ENCODE results near the gene BNC2. TPM values are rescaled to one million over a fixed set of nuclear protein-coding genes. Genes with fewer than 3 reads are reported as not detected.

The BNC2 gene
- total and polyA plus RNA-seq, 7 donors = 0.23 to 205 (median 117) TPM

DNA sequence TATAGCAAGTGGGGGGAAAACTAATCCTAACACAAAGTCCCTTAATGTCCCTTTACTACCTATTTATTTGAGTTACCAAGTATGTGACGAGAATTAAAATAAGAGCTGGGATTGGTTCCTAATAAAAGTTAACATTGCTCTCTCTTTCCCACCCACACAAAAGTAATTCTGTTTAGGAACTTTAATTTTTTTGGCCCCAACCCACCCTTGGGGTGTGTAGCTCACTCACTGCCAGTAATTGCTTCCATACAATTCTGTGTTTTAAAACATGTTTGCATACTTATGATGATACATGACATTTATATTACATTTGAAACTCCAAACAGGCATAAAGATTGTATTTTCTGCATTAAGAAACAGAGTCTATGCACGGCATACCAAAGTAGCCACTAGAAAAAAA, 106.5 kb downstream of the BNC2 start:
- Histone ChIP-seq H3K27ac (no peak overlapping the region), H3K9me3 (no peaks in the 10 kb centered on the region), H3K4me1 (peaks cover 0 to 12% (median 3%) of the 10 kb centered on the region in 4 donors), H3K4me3 (no peak overlapping the region), H3K27me3 (no peaks in the 10 kb centered on the region), H3K36me3 (no peaks in the 10 kb centered on the region)
- no peak for DNase-seq
- WGBS, 2 donors = 86 to 89% methylated on average over 2 of the region's 2 CpGs
- intact Hi-C loops (cut with DNase I) = no loop called here
- TF ChIP-seq, protein P1, sequence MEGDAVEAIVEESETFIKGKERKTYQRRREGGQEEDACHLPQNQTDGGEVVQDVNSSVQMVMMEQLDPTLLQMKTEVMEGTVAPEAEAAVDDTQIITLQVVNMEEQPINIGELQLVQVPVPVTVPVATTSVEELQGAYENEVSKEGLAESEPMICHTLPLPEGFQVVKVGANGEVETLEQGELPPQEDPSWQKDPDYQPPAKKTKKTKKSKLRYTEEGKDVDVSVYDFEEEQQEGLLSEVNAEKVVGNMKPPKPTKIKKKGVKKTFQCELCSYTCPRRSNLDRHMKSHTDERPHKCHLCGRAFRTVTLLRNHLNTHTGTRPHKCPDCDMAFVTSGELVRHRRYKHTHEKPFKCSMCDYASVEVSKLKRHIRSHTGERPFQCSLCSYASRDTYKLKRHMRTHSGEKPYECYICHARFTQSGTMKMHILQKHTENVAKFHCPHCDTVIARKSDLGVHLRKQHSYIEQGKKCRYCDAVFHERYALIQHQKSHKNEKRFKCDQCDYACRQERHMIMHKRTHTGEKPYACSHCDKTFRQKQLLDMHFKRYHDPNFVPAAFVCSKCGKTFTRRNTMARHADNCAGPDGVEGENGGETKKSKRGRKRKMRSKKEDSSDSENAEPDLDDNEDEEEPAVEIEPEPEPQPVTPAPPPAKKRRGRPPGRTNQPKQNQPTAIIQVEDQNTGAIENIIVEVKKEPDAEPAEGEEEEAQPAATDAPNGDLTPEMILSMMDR (IDR thresholded peaks at IDR 0.05) = no peak
- TF ChIP-seq EP300 (IDR thresholded peaks at IDR 0.05) = no peak
- no peak for TF ChIP-seq POLR2AphosphoS5 (IDR thresholded peaks at IDR 0.05)
- no peak for TF ChIP-seq POLR2A (IDR thresholded peaks at IDR 0.05)

DNA sequence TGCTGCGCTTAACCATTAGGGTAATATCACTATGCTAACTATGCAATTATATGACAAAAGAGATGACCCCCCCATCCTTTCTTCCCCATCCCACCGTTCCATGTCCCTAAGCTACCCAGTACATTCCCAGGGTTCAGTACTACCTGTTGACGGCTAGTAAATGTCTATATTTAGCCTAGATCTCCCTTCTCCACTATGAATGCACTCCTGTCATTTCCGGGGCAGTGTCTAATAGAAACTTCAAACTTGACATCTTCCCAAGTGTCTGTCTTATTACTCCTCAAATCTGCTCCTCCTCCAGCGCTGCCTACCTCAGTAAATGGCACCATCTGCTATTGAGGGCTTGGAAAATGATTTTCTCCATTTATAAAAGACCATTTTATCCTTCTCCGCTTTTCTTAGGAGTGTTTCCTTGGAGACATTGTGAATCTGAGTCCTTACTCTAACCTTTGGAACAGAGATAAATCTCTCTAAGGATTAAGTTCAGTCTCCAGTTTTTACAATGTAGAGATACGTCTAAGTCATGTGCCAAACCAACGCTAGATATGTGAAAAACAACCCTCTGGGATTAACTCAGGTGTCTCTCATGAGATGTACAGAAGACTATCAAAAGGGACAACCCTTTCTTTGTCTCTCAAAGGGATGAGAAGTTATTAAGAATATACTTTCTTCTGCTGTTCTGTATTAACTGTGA, 114.9 kb downstream of the BNC2 start:
- Histone ChIP-seq H3K27me3 (no peaks in the 10 kb centered on the region), H3K4me1 (peaks cover 0 to 25% (median 12%) of the 10 kb centered on the region in 4 donors), H3K27ac (no peak overlapping the region), H3K9me3 (no peaks in the 10 kb centered on the region), H3K4me3 (no peak overlapping the region), H3K36me3 (no peaks in the 10 kb centered on the region)
- TF ChIP-seq EP300 (IDR thresholded peaks at IDR 0.05) (no peak), POLR2AphosphoS5 (IDR thresholded peaks at IDR 0.05) (no peak), POLR2A (IDR thresholded peaks at IDR 0.05) (no peak)
- TF ChIP-seq, protein P1 (IDR thresholded peaks at IDR 0.05) = no peak
- WGBS, 2 donors = 86 to 87% methylated on average over 8 of the region's 8 CpGs
- DNase-seq = no peak
- intact Hi-C loops (cut with DNase I) = no loop called here

DNA sequence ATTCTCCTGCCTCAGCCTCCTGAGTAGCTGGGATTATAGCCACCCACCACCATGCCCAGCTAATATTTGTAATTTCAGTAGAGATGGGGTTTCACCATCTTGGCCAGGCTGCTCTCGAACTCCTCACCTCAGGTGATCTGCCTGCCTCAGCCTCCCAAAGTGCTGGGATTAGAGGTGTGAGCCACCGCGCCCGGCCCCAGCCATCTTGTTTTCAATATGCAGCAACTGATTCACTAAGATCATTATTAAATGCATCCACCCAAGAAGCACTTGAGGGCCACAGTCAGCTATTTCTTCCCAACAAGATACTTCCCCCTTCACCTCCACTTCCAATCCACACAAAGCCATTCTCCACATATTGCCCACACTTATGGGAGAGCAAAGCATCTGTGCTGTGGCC, 115.8 kb downstream of the BNC2 start:
- WGBS, 2 donors = 92 to 96% methylated on average over 4 of the region's 4 CpGs
- no peak overlapping the region for H3K27ac ChIP-seq
- no peaks in the 10 kb centered on the region for H3K9me3 ChIP-seq
- intact Hi-C loops (cut with DNase I) = no loop called here
- no peak for DNase-seq
- H3K4me1 ChIP-seq = peaks cover 0 to 25% (median 12%) of the 10 kb centered on the region in 4 donors
- H3K36me3 ChIP-seq = no peaks in the 10 kb centered on the region
- no peak for TF ChIP-seq POLR2A (IDR thresholded peaks at IDR 0.05)
- H3K27me3 ChIP-seq = no peaks in the 10 kb centered on the region
- H3K4me3 ChIP-seq = no peak overlapping the region

DNA sequence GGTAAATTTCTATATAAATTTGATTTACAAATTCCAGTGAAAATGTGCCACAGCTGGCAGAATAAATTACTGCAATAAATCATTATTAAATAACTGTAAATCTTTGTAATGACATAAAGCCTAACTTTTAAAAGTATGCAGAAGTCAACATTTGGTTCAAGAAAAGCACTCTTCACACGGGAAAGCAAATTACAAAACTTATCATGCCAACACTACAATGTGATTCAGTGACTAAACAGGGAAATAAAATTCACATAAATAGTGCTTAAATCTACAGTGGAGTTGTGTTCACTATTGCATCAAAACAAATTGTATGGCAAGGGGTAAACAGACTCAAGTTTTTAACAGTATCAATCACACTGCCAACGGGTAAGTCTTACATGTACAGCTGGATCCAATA, 117.2 kb downstream of the BNC2 start:
- TF ChIP-seq POLR2A (IDR thresholded peaks at IDR 0.05) = no peak
- TF ChIP-seq, protein P1 (IDR thresholded peaks at IDR 0.05) = no peak
- no peak for TF ChIP-seq EP300 (IDR thresholded peaks at IDR 0.05)
- TF ChIP-seq POLR2AphosphoS5 (IDR thresholded peaks at IDR 0.05) = no peak
- peaks cover 0 to 25% (median 12%) of the 10 kb centered on the region in 4 donors for H3K4me1 ChIP-seq
- H3K27me3 ChIP-seq = no peaks in the 10 kb centered on the region
- 51 to 66% methylated on average over 2 of the region's 2 CpGs for WGBS, 2 donors
- intact Hi-C loops (cut with DNase I) = no loop called here
- no peak for DNase-seq
- no peak overlapping the region for H3K27ac ChIP-seq
- no peak overlapping the region for H3K4me3 ChIP-seq
- no peaks in the 10 kb centered on the region for H3K9me3 ChIP-seq
- no peaks in the 10 kb centered on the region for H3K36me3 ChIP-seq

DNA sequence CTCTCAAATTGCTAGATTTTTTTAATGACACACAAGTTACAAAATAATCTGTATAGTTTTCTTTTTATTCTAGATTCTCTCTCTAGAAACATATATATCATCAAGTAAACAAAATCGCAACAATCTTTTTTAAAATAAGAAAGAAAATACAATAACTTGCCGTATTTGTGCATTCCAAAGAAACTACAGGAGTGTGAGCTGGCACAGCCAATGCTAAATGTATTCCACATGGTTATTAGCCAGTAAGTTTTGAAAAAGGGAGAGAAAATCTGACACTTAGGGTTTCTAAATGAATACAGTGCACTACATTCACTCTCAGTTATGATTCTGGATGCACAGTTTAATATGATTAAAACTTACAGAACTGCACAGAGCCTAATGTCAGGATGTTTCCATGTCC, 117.9 kb downstream of the BNC2 start:
- no peaks in the 10 kb centered on the region for H3K9me3 ChIP-seq
- H3K36me3 ChIP-seq = no peaks in the 10 kb centered on the region
- intact Hi-C loops (cut with DNase I) = no loop called here
- H3K27me3 ChIP-seq = no peaks in the 10 kb centered on the region
- no peak for DNase-seq
- TF ChIP-seq, protein P1 (IDR thresholded peaks at IDR 0.05) = no peak
- TF ChIP-seq POLR2A (IDR thresholded peaks at IDR 0.05) (no peak), POLR2AphosphoS5 (IDR thresholded peaks at IDR 0.05) (no peak)
- 83 to 88% methylated on average over 2 of the region's 2 CpGs for WGBS, 2 donors
- H3K4me3 ChIP-seq = no peak overlapping the region
- peaks cover 0 to 25% (median 12%) of the 10 kb centered on the region in 4 donors for H3K4me1 ChIP-seq
- no peak overlapping the region for H3K27ac ChIP-seq
